Fibroblast of pulmonary artery (primary cell): ENCODE data around the gene WDR90.

Experiments used
- DNase-seq: peaks from one replicate; pipeline ENCODE4 v3.0.0-alpha.2; 2010; ENCODE audit warnings: low read depth
- H3K4me3 ChIP-seq: replicated peaks from 2 replicates; pipeline ENCODE4 v1.5.1; 2011; ENCODE audit warnings: low read depth, mild to moderate bottlenecking, control low read depth, low read length, moderate library complexity
- TF ChIP-seq, protein P1 (sequence below): IDR thresholded peaks from 2 replicates; pipeline ENCODE4 v1.5.1; 2011; ENCODE audit warnings: mild to moderate bottlenecking, control low read depth, low read length, inconsistent platforms; ENCODE audit errors: missing control alignments

Gene WDR90

DNA sequence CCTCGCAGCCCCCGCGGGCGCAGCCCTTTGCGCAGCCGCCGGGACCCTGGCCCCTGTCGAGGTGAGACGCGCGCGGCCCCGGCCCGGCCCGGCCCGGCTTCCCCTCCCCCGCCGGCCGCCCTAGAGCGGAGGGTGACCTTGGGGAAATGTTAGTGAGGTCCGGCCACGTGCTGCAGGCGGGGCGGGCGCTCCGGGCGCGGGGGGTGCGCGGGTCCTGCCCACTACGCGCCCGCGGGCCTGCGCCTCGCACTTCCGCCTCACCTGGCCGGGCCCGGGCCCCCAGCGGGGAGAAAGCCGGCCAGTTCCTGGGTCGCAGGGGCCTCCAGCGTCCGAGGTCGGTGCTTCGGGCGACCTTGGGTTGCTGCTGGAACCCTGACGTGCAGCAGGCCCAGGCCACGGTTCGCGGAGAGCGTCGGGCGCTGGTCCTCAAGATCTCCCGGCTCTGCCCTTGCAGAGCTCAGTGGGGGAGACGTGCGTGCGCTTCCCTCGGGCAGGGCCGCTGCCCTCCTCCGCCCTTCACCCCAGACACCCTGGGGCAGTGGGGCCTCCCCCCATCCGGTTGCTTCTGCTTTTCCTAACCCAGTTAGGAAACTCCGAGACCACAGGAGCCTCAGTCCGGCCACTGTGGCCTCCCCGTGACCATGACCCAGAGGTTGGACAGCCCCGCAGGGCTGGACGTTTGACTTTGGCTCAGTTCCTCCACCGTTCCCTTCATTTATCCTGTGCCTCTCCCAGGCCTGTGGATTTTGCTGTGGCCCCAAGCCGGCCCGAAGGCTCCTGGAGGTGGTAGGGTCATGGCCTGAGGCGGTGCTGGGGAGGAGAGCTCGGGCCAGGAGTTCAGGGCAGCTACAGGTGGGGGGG lies 6.7 kb upstream of the WDR90 start:
- DNase-seq = no peak
- peak overlapping the region; percentile 70 for H3K4me3 ChIP-seq
- TF ChIP-seq, protein P1, sequence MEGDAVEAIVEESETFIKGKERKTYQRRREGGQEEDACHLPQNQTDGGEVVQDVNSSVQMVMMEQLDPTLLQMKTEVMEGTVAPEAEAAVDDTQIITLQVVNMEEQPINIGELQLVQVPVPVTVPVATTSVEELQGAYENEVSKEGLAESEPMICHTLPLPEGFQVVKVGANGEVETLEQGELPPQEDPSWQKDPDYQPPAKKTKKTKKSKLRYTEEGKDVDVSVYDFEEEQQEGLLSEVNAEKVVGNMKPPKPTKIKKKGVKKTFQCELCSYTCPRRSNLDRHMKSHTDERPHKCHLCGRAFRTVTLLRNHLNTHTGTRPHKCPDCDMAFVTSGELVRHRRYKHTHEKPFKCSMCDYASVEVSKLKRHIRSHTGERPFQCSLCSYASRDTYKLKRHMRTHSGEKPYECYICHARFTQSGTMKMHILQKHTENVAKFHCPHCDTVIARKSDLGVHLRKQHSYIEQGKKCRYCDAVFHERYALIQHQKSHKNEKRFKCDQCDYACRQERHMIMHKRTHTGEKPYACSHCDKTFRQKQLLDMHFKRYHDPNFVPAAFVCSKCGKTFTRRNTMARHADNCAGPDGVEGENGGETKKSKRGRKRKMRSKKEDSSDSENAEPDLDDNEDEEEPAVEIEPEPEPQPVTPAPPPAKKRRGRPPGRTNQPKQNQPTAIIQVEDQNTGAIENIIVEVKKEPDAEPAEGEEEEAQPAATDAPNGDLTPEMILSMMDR = no peak

- no peak for DNase-seq
- TF ChIP-seq, protein P1 = no peak
- peak overlapping the region; percentile 70 for H3K4me3 ChIP-seq
These were observed 6.2 kb upstream of the WDR90 start for GRCh38 chr16:643050-643368.

DNA sequence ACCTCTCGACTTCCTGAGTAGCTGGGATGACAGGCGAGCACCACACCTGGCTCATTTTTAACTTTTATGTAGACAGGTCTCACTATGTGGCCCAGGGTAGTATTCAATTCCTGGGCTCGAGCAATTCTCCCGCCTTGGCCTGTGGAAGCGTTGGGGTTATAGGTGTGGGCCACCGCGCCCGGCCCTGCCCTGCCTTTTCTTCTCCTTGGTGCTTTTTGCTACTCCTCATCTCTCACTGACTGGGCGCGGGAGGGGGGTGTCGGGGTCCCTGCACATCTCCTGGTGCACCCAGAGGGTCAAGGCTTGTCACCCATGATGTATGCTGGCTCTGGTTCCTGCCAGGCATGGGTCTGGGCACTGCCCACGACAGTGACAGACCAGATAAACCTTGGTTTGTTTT lies 4.6 kb upstream of the WDR90 start:
- DNase-seq = no peak
- no peak overlapping the region for H3K4me3 ChIP-seq
- TF ChIP-seq, protein P1 = no peak

- no peak overlapping the region for H3K4me3 ChIP-seq
- TF ChIP-seq, protein P1 = no peak
- no peak for DNase-seq
These were observed 3.1 kb upstream of the WDR90 start for GRCh38 chr16:645852-646678.

DNA sequence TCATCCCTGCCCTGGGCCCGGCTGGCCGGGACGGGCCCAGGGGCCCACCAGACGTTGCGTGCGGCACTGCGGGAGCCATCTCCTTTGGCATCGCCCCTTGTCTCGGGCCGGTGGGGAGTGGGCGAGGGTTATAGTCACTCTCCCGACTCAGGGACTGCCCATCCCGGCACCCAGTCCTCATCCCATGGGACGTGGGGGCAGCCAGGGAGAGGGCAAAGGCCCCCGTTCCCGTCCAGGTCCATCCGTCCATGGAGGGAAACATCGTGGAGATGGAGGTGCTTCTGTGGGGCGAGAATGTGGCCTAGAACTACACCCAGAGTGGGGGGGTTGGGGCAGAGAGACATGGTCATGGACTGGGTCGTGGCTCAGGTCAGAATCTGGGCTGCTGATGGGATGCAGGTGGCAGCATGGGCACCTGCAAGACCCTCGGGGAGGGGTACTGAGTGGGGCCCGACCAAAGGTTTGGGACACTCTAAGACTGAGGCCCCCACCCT lies 2.4 kb upstream of the WDR90 start:
- no peak overlapping the region for H3K4me3 ChIP-seq
- DNase-seq = no peak
- TF ChIP-seq, protein P1 = no peak

- H3K4me3 ChIP-seq = no peak overlapping the region
- TF ChIP-seq, protein P1 = no peak
- DNase-seq = no peak
These were observed 1.8 kb upstream of the WDR90 start for GRCh38 chr16:647173-647902.
